Activated T-helper 1 cell treated with Interleukin-2 at 50 U/mL for 16 hours (primary cell): ENCODE results near the gene SPEF2.
A peak's percentile ranks its signal among the peaks of the same experiment; 100 is the strongest.

ENCODE experiments used
- DNase-seq: peaks from one replicate; pipeline ENCODE4 v3.0.0-alpha.2; 2020; ENCODE audit warnings: low read depth

Gene SPEF2

GRCh38 chr5:35736280-35736679 lies 118.6 kb downstream of the SPEF2 start:
- no peak for DNase-seq

GRCh38 chr5:35741126-35741716 lies 123.6 kb downstream of the SPEF2 start:
- no peak for DNase-seq

- DNase-seq = no peak
Observed at GRCh38 chr5:35741971-35742370, 124.3 kb downstream of the SPEF2 start.

- no peak for DNase-seq
Observed at GRCh38 chr5:35743644-35744043, 126.0 kb downstream of the SPEF2 start.

GRCh38 chr5:35745193-35745592 lies 127.5 kb downstream of the SPEF2 start:
- no peak for DNase-seq

GRCh38 chr5:35745660-35746059 lies 128.0 kb downstream of the SPEF2 start:
- no peak for DNase-seq

- DNase-seq = no peak
Observed at GRCh38 chr5:35752012-35752411, 134.3 kb downstream of the SPEF2 start.

GRCh38 chr5:35753500-35753899 lies 135.8 kb downstream of the SPEF2 start:
- DNase-seq = no peak

GRCh38 chr5:35754481-35754880 lies 136.8 kb downstream of the SPEF2 start:
- no peak for DNase-seq

- no peak for DNase-seq
Observed at GRCh38 chr5:35755966-35756365, 138.3 kb downstream of the SPEF2 start.

GRCh38 chr5:35758151-35758724 lies 140.6 kb downstream of the SPEF2 start:
- no peak for DNase-seq

- no peak for DNase-seq
Observed at GRCh38 chr5:35761541-35761940, 143.9 kb downstream of the SPEF2 start.

GRCh38 chr5:35762368-35762767 lies 144.7 kb downstream of the SPEF2 start:
- DNase-seq = no peak

- DNase-seq = no peak
Observed at GRCh38 chr5:35765921-35766320, 148.3 kb downstream of the SPEF2 start.

GRCh38 chr5:35771300-35771699 lies 153.6 kb downstream of the SPEF2 start:
- DNase-seq = no peak

- no peak for DNase-seq
Observed at GRCh38 chr5:35771839-35772238, 154.2 kb downstream of the SPEF2 start.

GRCh38 chr5:35773967-35774366 lies 156.3 kb downstream of the SPEF2 start:
- no peak for DNase-seq

- DNase-seq = no peak
Observed at GRCh38 chr5:35776757-35777156, 159.1 kb downstream of the SPEF2 start.

GRCh38 chr5:35777358-35778087 lies 159.9 kb downstream of the SPEF2 start:
- DNase-seq = peak; percentile 44

- DNase-seq = no peak
Observed at GRCh38 chr5:35778259-35778769, 160.7 kb downstream of the SPEF2 start.

GRCh38 chr5:35780236-35780635 lies 162.6 kb downstream of the SPEF2 start:
- peak; percentile 7 for DNase-seq

GRCh38 chr5:35781181-35781790 lies 163.6 kb downstream of the SPEF2 start:
- no peak for DNase-seq

- DNase-seq = no peak
Observed at GRCh38 chr5:35783551-35783950, 165.9 kb downstream of the SPEF2 start.
